Testis (tissue), 2 donors: ENCODE data around the gene TNFRSF13B.

Experiments used
- CTCF ChIP-seq, 3 experiments: fragments of 450-650 bp in 2 of 3; fragments of 200-600 bp in 1 of 3; sonication (generic) in 1 of 3; IDR thresholded peaks; one replicate each; pipeline ENCODE4 v1.5.1; 2016 to 2019; ENCODE audit warnings: antibody characterized with exemption in 3 of 3, mild to moderate bottlenecking in 2 of 3, moderate library complexity in 1 of 3
- POLR2A ChIP-seq: fragments of 450-650 bp; IDR thresholded peaks from one replicate; pipeline ENCODE4 v1.6.1; 2017; ENCODE audit warnings: antibody characterized with exemption, mild to moderate bottlenecking, moderate library complexity

- TF ChIP-seq CTCF (IDR thresholded peaks at IDR 0.05), result no peak
- no peak for TF ChIP-seq POLR2A
These were observed 8.1 kb upstream of the TNFRSF13B start for GRCh38 chr17:16980061-16980460.
